ENCODE results near the gene TMEM236.

The TMEM236 gene

GRCh38 chr10:17729630-17730029 lies 22.4 kb upstream of the TMEM236 start:
- H3K9ac ChIP-seq (ENCODE audit: low read depth, low read length): no peak overlapping the region
- peaks cover 6% of the 10 kb centered on the region for H3K36me3 ChIP-seq (ENCODE audit: insufficient read depth, low read length)
- no peak overlapping the region for H3K4me3 ChIP-seq (ENCODE audit: low read length)
- no peaks in the 10 kb centered on the region for H3K27me3 ChIP-seq (ENCODE audit: control insufficient read depth, insufficient read depth, low read length)
- H3K9me3 ChIP-seq (replicated peaks; ENCODE audit: low read length): no peaks in the 10 kb centered on the region
- H3K4me2 ChIP-seq (ENCODE audit: low read length): no peak overlapping the region
- no peaks in the 10 kb centered on the region for H3K4me1 ChIP-seq (ENCODE audit: control insufficient read depth, insufficient read depth, low read length)

- Histone ChIP-seq H3K4me3 (ENCODE audit: low read length) (no peak overlapping the region), H3K36me3 (ENCODE audit: insufficient read depth, low read length) (peaks cover 6% of the 10 kb centered on the region), H3K9me3 (replicated peaks; ENCODE audit: low read length) (no peaks in the 10 kb centered on the region), H3K27me3 (ENCODE audit: control insufficient read depth, insufficient read depth, low read length) (no peaks in the 10 kb centered on the region), H3K4me2 (ENCODE audit: low read length) (no peak overlapping the region), H3K4me1 (ENCODE audit: control insufficient read depth, insufficient read depth, low read length) (no peaks in the 10 kb centered on the region), H3K9ac (ENCODE audit: low read depth, low read length) (no peak overlapping the region)
Measured at GRCh38 chr10:17730667-17731066, 21.3 kb upstream of the TMEM236 start.

GRCh38 chr10:17731331-17732020 lies 20.5 kb upstream of the TMEM236 start:
- Histone ChIP-seq H3K9me3 (replicated peaks; ENCODE audit: low read length) (no peaks in the 10 kb centered on the region), H3K4me3 (ENCODE audit: low read length) (no peak overlapping the region), H3K9ac (ENCODE audit: low read depth, low read length) (no peak overlapping the region), H3K4me1 (ENCODE audit: control insufficient read depth, insufficient read depth, low read length) (no peaks in the 10 kb centered on the region), H3K27me3 (ENCODE audit: control insufficient read depth, insufficient read depth, low read length) (no peaks in the 10 kb centered on the region), H3K36me3 (ENCODE audit: insufficient read depth, low read length) (peaks cover 6% of the 10 kb centered on the region), H3K4me2 (ENCODE audit: low read length) (no peak overlapping the region)

- H3K4me1 ChIP-seq (ENCODE audit: control insufficient read depth, insufficient read depth, low read length): peaks cover 4% of the 10 kb centered on the region
Measured at GRCh38 chr10:17733620-17734019, 18.4 kb upstream of the TMEM236 start.

GRCh38 chr10:17734432-17735080 lies 17.4 kb upstream of the TMEM236 start:
- peaks cover 4% of the 10 kb centered on the region for H3K4me1 ChIP-seq (ENCODE audit: control insufficient read depth, insufficient read depth, low read length)
- no peak overlapping the region for H3K4me3 ChIP-seq (ENCODE audit: low read length)
- H3K27me3 ChIP-seq (ENCODE audit: control insufficient read depth, insufficient read depth, low read length): no peaks in the 10 kb centered on the region
- no peak overlapping the region for H3K9ac ChIP-seq (ENCODE audit: low read depth, low read length)
- H3K4me2 ChIP-seq (ENCODE audit: low read length): no peak overlapping the region
- peaks cover 4% of the 10 kb centered on the region for H3K36me3 ChIP-seq (ENCODE audit: insufficient read depth, low read length)
- H3K9me3 ChIP-seq (replicated peaks; ENCODE audit: low read length): no peaks in the 10 kb centered on the region

More at GRCh38 chr10:17733620-17734019, 18.4 kb upstream of the TMEM236 start:
- Histone ChIP-seq H3K9me3 (replicated peaks; ENCODE audit: low read length) (no peaks in the 10 kb centered on the region), H3K4me3 (ENCODE audit: low read length) (no peak overlapping the region), H3K9ac (ENCODE audit: low read depth, low read length) (no peak overlapping the region), H3K27me3 (ENCODE audit: control insufficient read depth, insufficient read depth, low read length) (no peaks in the 10 kb centered on the region), H3K4me2 (ENCODE audit: low read length) (no peak overlapping the region), H3K36me3 (ENCODE audit: insufficient read depth, low read length) (peaks cover 6% of the 10 kb centered on the region)

GRCh38 chr10:17735166-17735941 lies 16.6 kb upstream of the TMEM236 start:
- H3K27me3 ChIP-seq (ENCODE audit: control insufficient read depth, insufficient read depth, low read length): no peaks in the 10 kb centered on the region
- peaks cover 4% of the 10 kb centered on the region for H3K4me1 ChIP-seq (ENCODE audit: control insufficient read depth, insufficient read depth, low read length)
- H3K9ac ChIP-seq (ENCODE audit: low read depth, low read length): no peak overlapping the region
- no peaks in the 10 kb centered on the region for H3K36me3 ChIP-seq (ENCODE audit: insufficient read depth, low read length)
- H3K4me2 ChIP-seq (ENCODE audit: low read length): no peak overlapping the region
- no peaks in the 10 kb centered on the region for H3K9me3 ChIP-seq (replicated peaks; ENCODE audit: low read length)
- no peak overlapping the region for H3K4me3 ChIP-seq (ENCODE audit: low read length)

GRCh38 chr10:17736223-17736622 lies 15.8 kb upstream of the TMEM236 start:
- no peak overlapping the region for H3K4me3 ChIP-seq (ENCODE audit: low read length)
- no peaks in the 10 kb centered on the region for H3K27me3 ChIP-seq (ENCODE audit: control insufficient read depth, insufficient read depth, low read length)
- peaks cover 4% of the 10 kb centered on the region for H3K4me1 ChIP-seq (ENCODE audit: control insufficient read depth, insufficient read depth, low read length)
- H3K4me2 ChIP-seq (ENCODE audit: low read length): no peak overlapping the region
- H3K9me3 ChIP-seq (replicated peaks; ENCODE audit: low read length): no peaks in the 10 kb centered on the region
- H3K36me3 ChIP-seq (ENCODE audit: insufficient read depth, low read length): no peaks in the 10 kb centered on the region
- no peak overlapping the region for H3K9ac ChIP-seq (ENCODE audit: low read depth, low read length)

GRCh38 chr10:17737027-17737965 lies 14.7 kb upstream of the TMEM236 start:
- H3K9me3 ChIP-seq (replicated peaks; ENCODE audit: low read length): no peaks in the 10 kb centered on the region
- no peaks in the 10 kb centered on the region for H3K36me3 ChIP-seq (ENCODE audit: insufficient read depth, low read length)
- H3K4me3 ChIP-seq (ENCODE audit: low read length): no peak overlapping the region
- no peaks in the 10 kb centered on the region for H3K27me3 ChIP-seq (ENCODE audit: control insufficient read depth, insufficient read depth, low read length)
- no peak overlapping the region for H3K4me2 ChIP-seq (ENCODE audit: low read length)
- no peak overlapping the region for H3K9ac ChIP-seq (ENCODE audit: low read depth, low read length)
- H3K4me1 ChIP-seq (ENCODE audit: control insufficient read depth, insufficient read depth, low read length): peaks cover 4% of the 10 kb centered on the region

- no peak overlapping the region for H3K4me3 ChIP-seq (ENCODE audit: low read length)
- H3K9me3 ChIP-seq (replicated peaks; ENCODE audit: low read length): no peaks in the 10 kb centered on the region
- no peaks in the 10 kb centered on the region for H3K36me3 ChIP-seq (ENCODE audit: insufficient read depth, low read length)
- H3K4me1 ChIP-seq (ENCODE audit: control insufficient read depth, insufficient read depth, low read length): peaks cover 18% of the 10 kb centered on the region
- no peak overlapping the region for H3K9ac ChIP-seq (ENCODE audit: low read depth, low read length)
- no peak overlapping the region for H3K4me2 ChIP-seq (ENCODE audit: low read length)
- no peaks in the 10 kb centered on the region for H3K27me3 ChIP-seq (ENCODE audit: control insufficient read depth, insufficient read depth, low read length)
Measured at GRCh38 chr10:17740668-17741067, 11.3 kb upstream of the TMEM236 start.

GRCh38 chr10:17742918-17743317 lies 9.1 kb upstream of the TMEM236 start:
- H3K4me2 ChIP-seq (ENCODE audit: low read length): peak overlapping the region; percentile 68
- no peak overlapping the region for H3K4me3 ChIP-seq (ENCODE audit: low read length)
- no peaks in the 10 kb centered on the region for H3K36me3 ChIP-seq (ENCODE audit: insufficient read depth, low read length)
- H3K9me3 ChIP-seq (replicated peaks; ENCODE audit: low read length): no peaks in the 10 kb centered on the region
- no peaks in the 10 kb centered on the region for H3K27me3 ChIP-seq (ENCODE audit: control insufficient read depth, insufficient read depth, low read length)
- no peak overlapping the region for H3K9ac ChIP-seq (ENCODE audit: low read depth, low read length)
- peaks cover 14% of the 10 kb centered on the region for H3K4me1 ChIP-seq (ENCODE audit: control insufficient read depth, insufficient read depth, low read length)

- no peak overlapping the region for H3K4me2 ChIP-seq (ENCODE audit: low read length)
- H3K9ac ChIP-seq (ENCODE audit: low read depth, low read length): no peak overlapping the region
- peaks cover 14% of the 10 kb centered on the region for H3K4me1 ChIP-seq (ENCODE audit: control insufficient read depth, insufficient read depth, low read length)
- no peaks in the 10 kb centered on the region for H3K36me3 ChIP-seq (ENCODE audit: insufficient read depth, low read length)
- H3K4me3 ChIP-seq (ENCODE audit: low read length): no peak overlapping the region
- no peaks in the 10 kb centered on the region for H3K9me3 ChIP-seq (replicated peaks; ENCODE audit: low read length)
- no peaks in the 10 kb centered on the region for H3K27me3 ChIP-seq (ENCODE audit: control insufficient read depth, insufficient read depth, low read length)
Measured at GRCh38 chr10:17743437-17743836, 8.6 kb upstream of the TMEM236 start.
